OCI-LY3 (cell line): Measurements from ENCODE around the gene CYP20A1.

Experiments
- H2AFZ ChIP-seq: fragments of 200-600, 300-600 bp; shearing (Covaris generic); 2 replicates; pipeline ENCODE4 v1.6.0; 2014; ENCODE audit warnings: antibody characterized with exemption, low read depth, low read length
- H3K27ac ChIP-seq: fragments of 200-600, 300-600 bp; sonication (generic); 2 replicates; pipeline ENCODE4 v1.5.1; 2014; ENCODE audit warnings: mild to moderate bottlenecking, low read length, moderate library complexity, mixed read lengths
- H3K27me3 ChIP-seq: fragments of 200-600, 300-600 bp; sonication (generic); 2 replicates; pipeline ENCODE4 v1.6.1; 2014; ENCODE audit warnings: low read depth, low read length, mixed read lengths
- H3K36me3 ChIP-seq: fragments of 200-600, 300-600 bp; sonication (generic); replicated peaks from 2 replicates; pipeline ENCODE3; 2014; ENCODE audit warnings: low read depth, low read length, mixed read lengths
- H3K4me1 ChIP-seq: fragments of 300-600, 200-600 bp; sonication (generic); 2 replicates; pipeline ENCODE4 v1.6.1; 2014; ENCODE audit warnings: low read length, mixed read lengths
- H3K4me2 ChIP-seq: fragments of 200-600, 300-600 bp; sonication (generic); 2 replicates; pipeline ENCODE4 v1.6.1; 2014; ENCODE audit warnings: low read length, mixed read lengths
- H3K4me3 ChIP-seq: fragments of 300-600, 200-600 bp; sonication (generic); 2 replicates; pipeline ENCODE4 v1.5.1; 2014; ENCODE audit warnings: antibody characterized with exemption, mild to moderate bottlenecking, low read length, moderate library complexity
- H3K79me2 ChIP-seq: fragments of 300-600, 200-600 bp; shearing (Covaris generic); 2 replicates; pipeline ENCODE4 v1.6.1; 2014; ENCODE audit warnings: mild to moderate bottlenecking, low read length, mixed read lengths
- H3K9ac ChIP-seq: fragments of 300-600, 200-600 bp; shearing (Covaris generic); 2 replicates; pipeline ENCODE4 v1.6.0; 2014; ENCODE audit warnings: mild to moderate bottlenecking, low read length, moderate library complexity
- H3K9me3 ChIP-seq: fragments of 200-600, 300-600 bp; shearing (Covaris generic); 2 replicates; pipeline ENCODE4 v1.6.1; 2014; ENCODE audit warnings: low read length, mixed read lengths; ENCODE audit not compliant: insufficient read depth
- H4K20me1 ChIP-seq: fragments of 200-600, 300-600 bp; sonication (generic); 2 replicates; pipeline ENCODE4 v1.6.1; 2016; ENCODE audit warnings: low read length, mixed read lengths; ENCODE audit not compliant: insufficient read depth
- CTCF ChIP-seq: fragments of 200-600, 300-600 bp; sonication (generic); IDR thresholded peaks from 2 replicates; pipeline ENCODE4 v1.5.1; 2014; ENCODE audit warnings: antibody characterized with exemption, low read length, low read depth
- EZH2phosphoT487 ChIP-seq: fragments of 200-600 bp; shearing (Covaris generic); IDR thresholded peaks from 2 replicates; pipeline ENCODE4 v1.6.1; 2018; ENCODE audit warnings: antibody characterized with exemption, mixed run types, low read depth

CYP20A1 gene

GRCh38 chr2:203347375-203347774 is 108.6 kb downstream of the CYP20A1 start:
- Histone ChIP-seq H3K79me2 (0 out of 2 replicates have a peak, but pooled peaks cover 3% of the 10 kb centered on the region), H2AFZ (no peak overlapping the region), H3K4me3 (no peak overlapping the region)

GRCh38 chr2:203352604-203353255 is 113.9 kb downstream of the CYP20A1 start:
- no peak overlapping the region for H2AFZ ChIP-seq
- no peak overlapping the region for H3K4me3 ChIP-seq
- H3K27me3 ChIP-seq: no peaks in the 10 kb centered on the region
- H3K4me1 ChIP-seq: no peaks in the 10 kb centered on the region
- H3K4me2 ChIP-seq: no peak overlapping the region
- H3K9ac ChIP-seq: no peak overlapping the region
- H3K79me2 ChIP-seq: no peaks in the 10 kb centered on the region
- H3K27ac ChIP-seq: no peak overlapping the region
- no peak for TF ChIP-seq CTCF
- no peak for TF ChIP-seq EZH2phosphoT487
- no peaks in the 10 kb centered on the region for H3K9me3 ChIP-seq
- H3K36me3 ChIP-seq: no peaks in the 10 kb centered on the region
- H4K20me1 ChIP-seq: no peaks in the 10 kb centered on the region

More at GRCh38 chr2:203347375-203347774, 108.6 kb downstream of the CYP20A1 start:
- H3K27me3 ChIP-seq: no peaks in the 10 kb centered on the region
- H3K9me3 ChIP-seq: no peaks in the 10 kb centered on the region
- no peak for TF ChIP-seq EZH2phosphoT487
- TF ChIP-seq CTCF: no peak
- no peak overlapping the region for H3K4me2 ChIP-seq
- H4K20me1 ChIP-seq: no peaks in the 10 kb centered on the region
- no peak overlapping the region for H3K27ac ChIP-seq
- H3K9ac ChIP-seq: no peak overlapping the region
- H3K36me3 ChIP-seq: no peaks in the 10 kb centered on the region
- H3K4me1 ChIP-seq: no peaks in the 10 kb centered on the region

- H3K36me3 ChIP-seq: no peaks in the 10 kb centered on the region
- TF ChIP-seq CTCF (no peak), EZH2phosphoT487 (no peak)
- no peaks in the 10 kb centered on the region for H4K20me1 ChIP-seq
- H3K79me2 ChIP-seq: no peaks in the 10 kb centered on the region
- no peaks in the 10 kb centered on the region for H3K9me3 ChIP-seq
- H3K4me3 ChIP-seq: no peak overlapping the region
- no peak overlapping the region for H2AFZ ChIP-seq
- H3K4me2 ChIP-seq: no peak overlapping the region
- no peaks in the 10 kb centered on the region for H3K27me3 ChIP-seq
- no peak overlapping the region for H3K9ac ChIP-seq
- no peak overlapping the region for H3K27ac ChIP-seq
- H3K4me1 ChIP-seq: no peaks in the 10 kb centered on the region
Observed at GRCh38 chr2:203354966-203355365, 116.1 kb downstream of the CYP20A1 start.
